HG03460 (cell line): ENCODE results near the gene NFIB.

ENCODE experiments used
- ATAC-seq: cut with Tn5 transposase; IDR thresholded peaks from one replicate; pipeline ENCODE4 v1.9.1; 2021; ENCODE audit not compliant: unreplicated experiment

The NFIB gene

GRCh38 chr9:14054096-14054495, 259.8 kb downstream of the NFIB start:
- no peak for ATAC-seq

GRCh38 chr9:14052359-14052758, 261.6 kb downstream of the NFIB start:
- no peak for ATAC-seq

DNA sequence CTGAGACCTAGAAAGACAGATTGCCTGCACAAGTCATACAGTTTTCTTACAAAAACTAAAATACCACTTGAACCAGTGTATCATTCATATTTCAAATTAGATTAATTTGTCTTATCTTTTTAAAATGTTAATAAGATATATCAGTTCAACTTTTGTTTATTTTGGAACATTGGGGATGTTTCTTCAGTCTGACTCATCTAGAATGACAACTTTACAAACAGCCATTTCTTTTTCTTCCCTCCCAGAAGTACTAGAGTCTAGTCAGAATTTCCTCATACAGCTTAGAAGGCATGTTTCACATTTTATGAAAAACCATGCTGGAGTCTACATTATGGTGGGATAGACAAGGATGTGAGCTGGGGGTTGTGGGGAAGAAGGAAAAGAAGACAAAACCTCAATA, 262.5 kb downstream of the NFIB start:
- no peak for ATAC-seq

- no peak for ATAC-seq
Observed at GRCh38 chr9:14043483-14043882, 270.5 kb downstream of the NFIB start.

- no peak for ATAC-seq
Observed at GRCh38 chr9:14037331-14037730, 276.6 kb downstream of the NFIB start.

GRCh38 chr9:14033067-14033466, 280.9 kb downstream of the NFIB start:
- ATAC-seq = no peak
